NCI-H2029 treated with DMSO at 0.1 percent for 48 hours (cell line): ENCODE results near the gene CEP85.
A peak's percentile ranks its signal among the peaks of the same experiment; 100 is the strongest.
"Not testable (repeated sequence)": the region's sequence is repeated elsewhere in the genome, so short reads cannot be mapped to it uniquely, and the experiment has no call there.

ENCODE experiments used
- DNase-seq: peaks from one replicate; lab custom pipeline; 2025; lab: John Stamatoyannopoulos, UW

The CEP85 gene

GRCh38 chr1:26225033-26225831 lies 8.8 kb upstream of the CEP85 start:
- DNase-seq, result no peak

DNA sequence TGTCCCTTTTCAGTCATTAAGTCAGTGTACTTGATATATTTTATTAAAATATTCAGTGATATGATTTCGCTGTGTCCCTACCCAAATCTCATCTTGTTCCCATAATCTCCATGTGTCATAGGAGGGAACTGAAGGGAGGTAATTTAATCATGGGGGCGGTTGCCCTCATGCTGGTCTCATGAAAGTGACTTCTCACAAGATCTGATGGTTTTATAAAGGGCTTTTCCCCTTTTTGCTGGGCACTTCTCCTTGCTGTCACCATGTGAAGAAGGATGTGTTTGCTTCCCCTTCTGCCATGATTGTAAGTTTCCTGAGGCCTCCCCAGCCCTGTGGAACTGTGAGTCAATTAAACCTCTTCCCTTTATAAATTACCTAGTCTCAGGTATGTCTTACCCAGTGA lies 3.3 kb upstream of the CEP85 start:
- not testable (repeated sequence) for DNase-seq

DNA sequence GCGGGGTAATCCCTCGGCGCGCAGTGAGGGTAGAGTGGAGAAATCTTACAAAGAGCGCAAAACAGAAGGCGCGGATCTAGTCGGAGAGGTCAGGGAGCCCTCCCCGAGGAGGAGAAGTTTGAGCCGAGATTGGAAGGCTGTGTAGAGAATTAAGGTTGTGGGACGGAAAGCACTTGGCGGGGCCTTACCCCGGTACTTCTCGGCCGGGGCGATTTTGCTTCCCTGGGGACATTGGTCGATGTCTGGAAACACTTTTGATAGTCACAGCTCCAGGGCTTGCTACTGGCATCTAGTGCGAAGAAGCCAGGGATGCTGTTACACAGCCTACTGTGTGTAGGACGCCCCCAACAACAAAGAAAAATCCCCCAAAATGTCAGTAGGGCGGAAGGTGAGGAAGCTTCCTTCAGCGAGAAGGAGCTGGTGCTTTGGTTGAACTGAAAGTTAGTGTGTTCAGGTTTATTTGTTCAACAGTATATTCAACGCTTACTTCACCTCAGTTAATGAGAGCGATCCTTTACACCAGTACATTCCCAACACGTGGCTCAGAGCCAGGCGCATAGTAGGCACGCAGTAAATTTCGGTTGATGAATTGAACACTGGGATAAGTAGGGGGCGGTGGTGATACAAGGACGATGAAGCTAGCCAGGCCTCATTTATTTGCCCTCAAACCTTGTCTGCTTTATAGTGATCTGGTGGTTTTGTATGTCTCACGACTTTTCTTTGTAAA lies 807 bp downstream of the CEP85 start:
- no peak for DNase-seq

DNA sequence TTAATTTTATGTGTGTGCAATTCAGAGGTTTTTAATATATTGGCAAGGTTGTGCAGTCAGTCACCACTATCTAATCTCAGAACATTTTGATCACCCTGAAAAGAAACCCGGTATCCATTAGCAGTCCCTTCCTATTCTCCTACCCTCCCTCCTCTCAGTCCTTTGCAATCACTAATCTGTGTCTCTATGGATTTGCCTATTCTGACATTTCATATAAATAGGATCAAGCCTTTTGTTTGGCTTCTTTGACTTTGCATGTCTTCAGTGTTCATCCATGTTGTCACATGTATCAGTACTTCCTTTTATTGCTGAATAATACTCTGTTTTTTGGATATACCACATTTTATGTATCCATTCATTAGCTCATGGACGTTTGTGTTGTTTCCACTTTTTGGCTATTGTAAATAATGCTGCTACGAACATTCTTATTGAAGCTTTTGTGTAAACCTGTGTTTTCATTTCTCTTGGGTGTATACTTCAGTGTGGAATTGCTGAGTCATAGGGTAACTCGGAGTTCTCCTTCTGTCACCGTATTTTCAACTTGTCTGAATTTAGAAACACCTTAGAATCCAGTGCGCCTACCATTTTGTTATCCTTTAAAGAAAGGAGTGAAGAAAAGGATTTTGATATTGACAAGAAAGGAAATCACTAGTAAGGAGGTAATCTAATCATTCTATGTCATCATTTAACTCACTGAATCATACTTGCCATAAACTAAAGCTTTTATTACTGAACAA lies 3.4 kb downstream of the CEP85 start:
- DNase-seq, result no peak

DNA sequence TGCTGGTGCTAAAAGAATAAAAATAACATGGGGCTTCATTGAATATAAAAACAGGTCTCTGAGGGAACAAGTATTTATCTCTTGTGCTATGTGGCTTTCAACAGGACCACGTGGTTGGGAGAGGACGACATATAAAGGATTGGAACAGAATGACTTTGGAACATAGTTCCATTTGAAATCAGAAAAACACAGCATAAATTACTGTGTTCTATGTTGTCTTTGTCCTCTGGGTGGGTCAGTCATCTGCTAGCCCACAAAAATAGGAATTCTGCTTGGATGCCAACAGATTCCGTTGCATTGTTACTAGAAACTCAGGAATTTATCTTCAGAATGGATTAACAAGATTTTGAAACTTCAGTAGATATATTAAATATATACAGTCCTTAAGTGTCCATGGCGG lies 5.9 kb downstream of the CEP85 start:
- DNase-seq, result no peak

GRCh38 chr1:26252718-26253117 lies 18.7 kb downstream of the CEP85 start:
- no peak for DNase-seq

GRCh38 chr1:26254404-26254803 lies 20.4 kb downstream of the CEP85 start:
- DNase-seq, result no peak

GRCh38 chr1:26257222-26257621 lies 23.2 kb downstream of the CEP85 start:
- no peak for DNase-seq

- no peak for DNase-seq
Measured at GRCh38 chr1:26259005-26259404, 25.0 kb downstream of the CEP85 start.

- DNase-seq, result no peak
Measured at GRCh38 chr1:26259578-26259977, 25.6 kb downstream of the CEP85 start.

- no peak for DNase-seq
Measured at GRCh38 chr1:26263212-26263611, 29.2 kb downstream of the CEP85 start.

GRCh38 chr1:26265405-26265804 lies 31.4 kb downstream of the CEP85 start:
- no peak for DNase-seq

DNA sequence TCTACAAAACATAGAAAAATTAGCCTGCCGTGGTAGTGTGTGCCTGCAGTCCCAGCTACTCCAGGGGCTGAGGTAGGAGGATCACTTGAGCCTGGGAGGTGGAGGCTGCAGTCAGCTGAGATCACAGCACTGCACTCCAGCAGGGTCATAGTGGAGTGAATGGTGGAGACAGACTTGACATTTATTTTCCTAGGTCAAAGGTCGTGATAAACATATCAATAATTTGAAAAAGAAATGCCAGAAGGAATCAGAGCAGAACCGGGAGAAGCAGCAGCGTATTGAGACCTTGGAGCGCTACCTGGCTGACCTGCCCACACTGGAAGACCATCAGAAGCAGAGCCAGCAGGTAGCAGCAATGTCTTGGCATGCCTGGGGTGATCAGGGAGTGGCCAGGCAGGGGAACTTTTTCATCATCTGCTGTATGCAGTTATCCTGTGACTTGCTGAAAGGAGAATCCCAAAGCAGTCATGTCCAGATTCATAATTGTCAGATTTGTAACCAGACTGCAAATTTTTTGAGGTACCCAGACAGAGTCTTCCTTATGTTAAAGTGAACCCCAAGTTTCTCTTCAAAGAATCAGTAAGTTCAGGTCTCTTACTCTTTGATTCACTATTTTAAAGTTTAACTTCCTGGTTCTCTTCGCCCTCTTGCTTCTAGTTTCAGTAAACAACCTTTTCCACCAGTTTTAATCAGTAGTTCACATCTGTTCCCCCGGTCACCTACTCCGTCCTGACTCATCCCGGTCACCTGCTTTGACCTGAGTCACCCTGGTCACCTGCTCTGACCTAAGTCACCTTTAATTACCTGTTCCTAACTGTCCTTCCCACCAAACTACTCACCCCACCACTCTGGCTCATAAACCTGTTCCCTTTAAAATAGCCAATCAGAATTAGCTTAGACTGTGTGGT lies 34.5 kb downstream of the CEP85 start:
- DNase-seq, result no peak

DNA sequence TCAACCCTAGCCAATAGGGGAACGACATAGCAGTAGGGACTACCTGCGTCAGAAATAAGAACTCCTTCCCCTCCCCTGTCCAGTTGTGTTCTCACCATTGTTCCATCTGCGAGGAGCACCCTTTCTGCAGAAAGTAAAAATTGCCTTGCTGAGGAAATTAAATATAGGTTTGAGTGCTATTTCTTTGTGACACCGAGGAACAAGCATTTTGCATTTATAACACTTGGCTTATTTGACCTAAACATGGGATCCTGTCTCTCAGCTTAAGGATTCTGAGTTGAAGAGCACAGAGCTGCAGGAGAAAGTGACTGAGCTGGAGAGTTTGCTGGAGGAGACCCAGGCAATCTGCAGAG lies 35.2 kb downstream of the CEP85 start:
- no peak for DNase-seq

DNA sequence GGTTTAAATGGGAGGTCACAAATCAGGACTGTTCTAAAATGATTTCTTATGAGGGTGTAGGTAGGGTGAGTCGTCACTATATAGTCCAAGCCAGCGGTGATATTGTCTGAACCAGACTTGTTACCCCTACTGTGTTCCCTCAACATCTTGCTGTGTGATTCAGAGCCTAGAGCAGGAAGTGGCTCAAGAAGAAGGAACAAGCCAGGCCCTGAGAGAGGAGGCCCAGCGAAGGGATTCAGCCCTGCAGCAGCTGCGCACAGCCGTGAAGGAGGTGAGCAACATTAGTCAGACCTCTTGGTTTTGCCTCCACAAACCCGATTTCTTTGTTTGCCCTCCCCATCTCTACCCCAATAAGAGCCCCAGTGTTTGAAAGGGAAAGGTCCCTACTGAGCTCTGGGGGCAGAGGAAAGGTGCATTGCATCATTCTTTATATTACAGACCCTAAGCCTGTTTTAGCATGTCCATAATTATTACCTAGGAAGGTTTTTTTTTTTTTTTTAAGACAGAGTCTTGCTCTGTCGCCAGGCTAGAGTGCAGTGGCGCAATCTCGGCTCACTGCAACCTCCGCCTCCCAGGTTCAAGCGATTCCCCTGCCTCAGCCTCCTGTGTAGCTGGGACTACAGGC lies 40.9 kb downstream of the CEP85 start:
- DNase-seq, result no peak

GRCh38 chr1:26275580-26276431 lies 41.8 kb downstream of the CEP85 start:
- DNase-seq, result peak; percentile 52

GRCh38 chr1:26276432-26276838 lies 42.4 kb downstream of the CEP85 start:
- no peak for DNase-seq

DNA sequence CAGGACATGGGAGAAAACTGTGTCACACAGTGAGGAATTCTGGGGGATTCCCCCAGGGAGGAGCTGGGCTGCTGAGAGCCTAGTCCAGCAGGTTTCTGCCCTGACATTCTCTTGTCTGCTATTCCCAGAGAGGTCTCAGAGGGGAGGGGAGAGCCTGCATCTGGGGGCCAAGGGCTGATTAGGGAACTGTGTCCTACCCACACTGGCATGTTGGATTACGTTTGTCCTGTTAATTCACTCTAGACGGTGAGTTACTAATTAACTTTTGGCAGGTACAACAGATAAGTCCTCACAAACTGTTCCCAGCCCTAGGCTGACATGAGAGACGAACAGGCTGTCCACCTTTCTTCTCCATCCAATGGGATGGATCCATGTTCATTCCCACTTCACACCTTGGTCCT lies 43.3 kb downstream of the CEP85 start:
- DNase-seq, result no peak

DNA sequence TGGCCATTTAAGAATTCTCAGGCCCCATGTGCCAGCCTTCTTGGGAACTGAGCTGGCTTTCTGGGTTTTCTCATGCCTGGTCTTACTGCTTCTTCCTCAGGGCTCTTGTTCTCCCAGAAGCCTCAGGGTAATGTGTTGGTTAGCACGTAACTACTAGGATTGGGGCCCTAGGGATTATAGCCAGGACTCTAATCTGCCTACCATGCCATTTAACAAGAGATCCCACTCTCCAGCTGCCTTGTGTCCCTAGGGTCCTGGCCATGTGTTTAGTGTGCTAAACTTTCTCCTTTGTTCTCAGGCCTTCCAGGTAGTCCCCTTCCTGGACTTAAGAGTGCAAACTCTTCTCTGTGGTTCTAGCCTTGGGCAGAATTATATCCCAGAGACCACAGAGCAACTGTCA lies 43.7 kb downstream of the CEP85 start:
- no peak for DNase-seq

DNA sequence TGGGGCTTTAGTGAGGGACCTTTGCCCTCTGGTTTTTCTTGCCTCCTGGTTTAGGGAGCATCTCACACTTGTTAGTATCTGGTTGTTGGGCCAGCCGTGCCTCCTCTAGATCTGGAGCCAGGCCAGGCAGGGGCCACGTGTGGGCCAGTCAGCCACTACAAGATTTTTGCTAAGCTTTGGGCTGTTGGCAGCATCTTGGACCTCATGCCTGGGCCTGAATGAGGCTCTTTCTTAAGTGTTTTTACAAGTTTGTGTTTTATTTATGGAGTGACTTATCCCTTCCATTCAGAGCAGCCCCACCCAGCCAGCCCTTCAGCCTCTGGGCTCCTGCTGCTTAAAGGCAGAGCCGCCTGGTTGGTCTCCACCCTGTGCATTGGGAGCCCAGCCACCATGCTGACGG lies 44.3 kb downstream of the CEP85 start:
- DNase-seq, result no peak
